Activated CD8-positive, alpha-beta memory T cell treated with anti-CD3 and anti-CD28 coated beads, Interleukin-2, amount 10 ng/mL, durations not matched to agents 7 days and 5 days (primary cell): Measurements from ENCODE around the gene ISG20. TPM values are rescaled to one million over a fixed set of nuclear protein-coding genes. Genes with fewer than 3 reads are reported as not detected.
"Not testable (repeated sequence)": the region's sequence is repeated elsewhere in the genome, so short reads cannot be mapped to it uniquely, and the experiment has no call there.

Experiments
- ATAC-seq: fragments of 150-1000 bp; cut with Tn5 transposase; one replicate; pipeline ENCODE4 v1.10.0; 2021; ENCODE audit warnings: moderate library complexity
- CTCF ChIA-PET: fragments of 350-600 bp; sonication (Branson Sonifier 250); formaldehyde crosslinking; loops from one replicate; lab custom pipeline; 2021; ENCODE audit warnings: antibody characterized with exemption; lab: Charles Lee
- DNase-seq: peaks from one replicate; pipeline ENCODE4 v3.0.0-alpha.2; 2020
- H3K27ac Mint-ChIP-seq: one replicate; pipeline ENCODE4 v1.8.0; 2021; ENCODE audit warnings: mild to moderate bottlenecking, mixed read lengths
- H3K27me3 Mint-ChIP-seq: one replicate; pipeline ENCODE4 v1.8.0; 2021; ENCODE audit warnings: mixed read lengths
- H3K36me3 Mint-ChIP-seq: one replicate; pipeline ENCODE4 v1.8.0; 2021; ENCODE audit warnings: mild to moderate bottlenecking, mixed read lengths
- H3K4me1 Mint-ChIP-seq: one replicate; pipeline ENCODE4 v1.8.0; 2021; ENCODE audit warnings: mixed read lengths
- H3K4me3 Mint-ChIP-seq: one replicate; pipeline ENCODE4 v1.8.0; 2021; ENCODE audit warnings: mild to moderate bottlenecking, moderate library complexity, mixed read lengths
- H3K9me3 Mint-ChIP-seq: one replicate; pipeline ENCODE4 v1.8.0; 2022; ENCODE audit warnings: low read depth, mixed read lengths
- total RNA-seq, 2 experiments: library from RNA; stranded (reverse); gene quantifications; one replicate each; pipeline ENCODE4 v1.2.3, GENCODE V29; 2021

Gene ISG20
- total RNA-seq, 2 experiments from 2014 or later = 155 to 379 TPM

GRCh38 chr15:88632797-88633196, 6.0 kb upstream of the ISG20 start:
- not testable (repeated sequence) for ATAC-seq, H3K4me3 Mint-ChIP-seq, H3K27me3 Mint-ChIP-seq, DNase-seq, H3K9me3 Mint-ChIP-seq
- CTCF ChIA-PET = interaction anchor here (1.0 to 2.6 kb wide), 2 partner anchors 9 to 166 kb away, joined by 3 to 8 read pairs; partner anchors contain the start of genes MRPL46 and MRPS11
- Mint-ChIP-seq H3K27ac (peak overlapping the region; percentile 99), H3K36me3 (peaks cover 63% of the 10 kb centered on the region), H3K4me1 (peaks cover 89% of the 10 kb centered on the region)

DNA sequence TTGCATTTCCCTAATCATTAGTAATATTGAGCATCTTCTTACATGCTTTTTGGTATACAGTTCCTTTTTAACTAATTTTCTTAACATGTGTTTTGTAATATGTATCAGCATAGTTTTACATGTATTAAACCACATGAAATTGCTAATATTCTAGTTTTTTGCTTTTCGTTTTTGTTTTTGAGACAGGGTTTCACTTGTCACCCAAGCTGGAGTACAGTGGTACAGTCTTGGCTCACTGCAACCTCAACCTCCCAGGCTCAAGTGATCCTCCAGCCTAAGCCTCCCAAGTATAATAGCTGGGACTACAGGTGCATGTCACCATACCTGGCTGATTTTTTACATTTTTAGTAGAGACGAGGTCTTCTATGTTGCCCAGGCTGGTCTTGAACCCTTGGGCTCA, 4.4 kb upstream of the ISG20 start:
- H3K27me3 Mint-ChIP-seq = no peaks in the 10 kb centered on the region
- no peak for DNase-seq
- H3K36me3 Mint-ChIP-seq = peaks cover 57% of the 10 kb centered on the region
- peaks cover 83% of the 10 kb centered on the region for H3K4me1 Mint-ChIP-seq
- no peak for ATAC-seq
- H3K9me3 Mint-ChIP-seq = no peaks in the 10 kb centered on the region
- H3K4me3 Mint-ChIP-seq = no peak overlapping the region
- CTCF ChIA-PET = interaction anchor here (1.3 to 2.9 kb wide), 3 partner anchors 10 to 30 kb away, joined by 3 to 34 read pairs (median 10); partner anchors contain the start of gene AEN
- H3K27ac Mint-ChIP-seq = peak overlapping the region; percentile 99

DNA sequence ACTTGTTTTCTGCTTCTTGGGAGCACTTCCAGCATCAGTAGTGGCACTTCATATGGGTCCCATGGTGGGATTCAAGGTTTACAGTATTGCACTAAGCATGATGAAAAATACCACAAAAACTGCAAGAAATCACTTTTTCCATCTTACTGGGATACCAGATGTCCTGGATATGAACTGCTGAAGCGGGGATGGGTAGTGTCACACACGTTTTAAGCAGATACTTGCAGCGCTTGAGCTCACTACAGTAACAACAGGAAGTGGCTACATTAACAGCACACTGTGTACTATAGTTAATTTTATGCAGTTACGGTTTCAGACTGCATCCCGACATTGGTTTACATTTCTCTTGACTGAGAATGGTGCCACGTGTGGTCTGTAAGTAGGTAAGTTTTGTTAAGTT, 3.5 kb upstream of the ISG20 start:
- ATAC-seq (peak; percentile 26), DNase-seq (peak; percentile 73)
- Mint-ChIP-seq H3K27ac (peak overlapping the region; percentile 99), H3K4me1 (peaks cover 81% of the 10 kb centered on the region), H3K4me3 (peak overlapping the region; percentile 69), H3K9me3 (no peaks in the 10 kb centered on the region), H3K36me3 (peaks cover 57% of the 10 kb centered on the region), H3K27me3 (no peaks in the 10 kb centered on the region)
- CTCF ChIA-PET = interaction anchor here (1.2 to 2.9 kb wide), 4 partner anchors 9 to 269 kb away, joined by 4 to 34 read pairs (median 8); partner anchors contain the start of gene AEN

DNA sequence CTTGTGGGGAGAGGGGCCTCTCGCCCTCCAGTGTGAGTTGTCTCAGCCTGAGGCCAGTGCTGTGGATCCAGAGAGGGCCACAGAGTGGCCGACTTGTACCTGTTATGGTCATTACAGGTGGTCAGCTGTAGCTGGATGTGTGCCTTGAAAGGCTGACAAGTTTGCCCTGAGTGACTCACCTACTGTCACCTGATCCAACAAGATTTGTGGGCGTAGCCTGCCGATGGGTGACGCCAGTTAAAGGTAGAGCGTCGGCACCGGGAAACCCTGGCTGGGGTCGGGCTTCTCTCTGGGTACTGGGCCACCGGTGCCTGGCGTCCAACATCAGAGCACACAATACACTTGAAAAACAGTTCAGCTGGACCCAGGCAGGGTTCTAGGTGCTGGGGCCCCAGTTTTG, 2.8 kb upstream of the ISG20 start:
- ATAC-seq = peak; percentile 6
- Mint-ChIP-seq H3K27me3 (no peaks in the 10 kb centered on the region), H3K9me3 (no peaks in the 10 kb centered on the region), H3K4me3 (peak overlapping the region; percentile 69), H3K27ac (peak overlapping the region; percentile 99), H3K36me3 (peaks cover 54% of the 10 kb centered on the region), H3K4me1 (peaks cover 76% of the 10 kb centered on the region)
- CTCF ChIA-PET = interaction anchor here (1.2 to 2.9 kb wide), 4 partner anchors 10 to 269 kb away, joined by 4 to 34 read pairs (median 8); partner anchors contain the start of gene AEN
- DNase-seq = peak; percentile 85

DNA sequence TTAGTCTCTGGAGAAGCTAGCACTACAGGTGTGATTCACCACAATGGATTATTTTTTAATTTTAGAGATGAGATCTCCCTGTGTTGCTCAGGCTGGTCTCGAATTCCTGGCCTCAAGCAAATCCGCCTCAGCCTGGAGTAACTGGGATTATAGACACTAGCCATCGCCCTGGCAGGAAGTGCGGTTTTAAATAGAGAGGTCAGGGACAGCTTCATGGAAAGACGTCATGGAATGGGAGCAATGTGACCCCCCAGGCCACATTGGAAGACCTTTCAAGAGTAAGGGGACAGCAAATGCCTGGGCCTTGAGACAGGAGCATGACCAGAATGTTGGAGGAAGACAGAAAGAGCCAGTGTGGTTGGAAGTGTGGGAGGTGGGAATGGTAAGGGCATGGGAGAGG, 2.2 kb upstream of the ISG20 start:
- Mint-ChIP-seq H3K4me3 (peak overlapping the region; percentile 94), H3K36me3 (peaks cover 52% of the 10 kb centered on the region), H3K9me3 (no peaks in the 10 kb centered on the region), H3K27me3 (no peaks in the 10 kb centered on the region), H3K27ac (peak overlapping the region; percentile 99), H3K4me1 (peaks cover 76% of the 10 kb centered on the region)
- DNase-seq (no peak), ATAC-seq (no peak)
- CTCF ChIA-PET = interaction anchor here (1.5 to 2.9 kb wide), 2 partner anchors 10 to 12 kb away, joined by 4 to 34 read pairs; no protein-coding TSS in a partner anchor

DNA sequence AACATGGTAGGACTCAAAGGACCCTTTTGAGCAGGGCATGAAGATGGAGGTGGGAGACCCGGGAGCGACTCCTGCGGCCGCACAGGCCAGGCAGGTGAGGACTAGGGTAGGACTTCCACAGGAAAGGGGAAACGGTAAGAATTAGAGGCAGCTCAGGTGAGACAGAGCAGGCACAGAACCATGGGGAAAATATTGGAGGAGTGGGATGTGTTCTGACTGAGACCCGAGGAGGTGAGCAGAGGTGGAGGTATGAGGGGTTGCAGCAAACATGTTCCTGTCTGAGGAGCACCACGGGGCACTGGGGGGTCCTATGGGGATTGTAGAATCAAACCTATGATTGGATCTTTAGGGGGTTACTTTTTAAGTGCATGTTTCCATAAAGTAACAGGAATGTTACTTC, 1.4 kb upstream of the ISG20 start:
- ATAC-seq (no peak), DNase-seq (no peak)
- Mint-ChIP-seq H3K27me3 (no peaks in the 10 kb centered on the region), H3K27ac (peak overlapping the region; percentile 99), H3K36me3 (peaks cover 51% of the 10 kb centered on the region), H3K9me3 (no peaks in the 10 kb centered on the region), H3K4me3 (peak overlapping the region; percentile 94), H3K4me1 (peaks cover 75% of the 10 kb centered on the region)
- CTCF ChIA-PET = no interaction called here

DNA sequence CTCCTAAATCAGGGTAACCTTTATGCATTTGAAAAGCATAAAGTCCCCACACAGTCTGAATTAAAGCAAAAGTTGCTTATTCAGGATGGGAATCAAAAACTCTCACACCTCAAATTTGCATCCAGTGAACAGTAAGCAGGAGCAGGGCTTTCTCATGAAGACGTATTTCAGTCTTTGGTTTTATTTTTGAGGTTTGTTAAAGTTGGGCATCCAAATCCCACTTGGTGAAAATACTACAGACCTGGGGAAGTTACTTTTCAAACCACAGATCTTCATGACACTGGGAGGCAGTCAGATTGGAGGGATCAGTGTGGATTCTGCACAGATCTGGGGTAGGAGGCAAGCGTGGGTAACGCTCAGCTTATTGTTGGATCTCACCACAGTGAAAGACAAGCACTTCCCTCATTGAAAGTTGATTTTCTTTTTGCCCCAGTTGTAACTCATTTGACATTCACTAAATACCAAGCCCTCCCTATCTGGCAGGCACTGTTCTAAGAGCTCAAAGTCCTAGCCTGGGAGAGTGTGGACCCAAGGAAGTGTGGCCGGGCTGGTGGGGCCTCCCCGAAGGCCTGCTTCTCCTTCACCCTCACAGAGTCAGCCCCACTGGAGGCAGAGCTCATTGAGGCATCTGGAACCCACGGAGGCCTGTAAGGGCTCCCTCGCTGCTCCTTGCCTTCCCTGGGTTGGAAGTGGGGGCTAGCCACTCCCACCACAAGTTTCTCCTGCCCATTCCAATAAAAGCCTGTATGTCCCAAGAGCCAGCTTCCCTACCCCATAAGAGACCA, 783 bp upstream of the ISG20 start:
- H3K4me3 Mint-ChIP-seq = peak overlapping the region; percentile 94
- H3K27me3 Mint-ChIP-seq = no peaks in the 10 kb centered on the region
- H3K27ac Mint-ChIP-seq = peak overlapping the region; percentile 99
- H3K9me3 Mint-ChIP-seq = no peaks in the 10 kb centered on the region
- peaks cover 74% of the 10 kb centered on the region for H3K4me1 Mint-ChIP-seq
- H3K36me3 Mint-ChIP-seq = peaks cover 51% of the 10 kb centered on the region
- ATAC-seq (no peak), DNase-seq (no peak)
- CTCF ChIA-PET = interaction anchor here (0.8 to 1.6 kb wide), 7 partner anchors 9 to 170 kb away, joined by 3 to 8 read pairs (median 4); partner anchors contain the start of genes MRPL46 and MRPS11

DNA sequence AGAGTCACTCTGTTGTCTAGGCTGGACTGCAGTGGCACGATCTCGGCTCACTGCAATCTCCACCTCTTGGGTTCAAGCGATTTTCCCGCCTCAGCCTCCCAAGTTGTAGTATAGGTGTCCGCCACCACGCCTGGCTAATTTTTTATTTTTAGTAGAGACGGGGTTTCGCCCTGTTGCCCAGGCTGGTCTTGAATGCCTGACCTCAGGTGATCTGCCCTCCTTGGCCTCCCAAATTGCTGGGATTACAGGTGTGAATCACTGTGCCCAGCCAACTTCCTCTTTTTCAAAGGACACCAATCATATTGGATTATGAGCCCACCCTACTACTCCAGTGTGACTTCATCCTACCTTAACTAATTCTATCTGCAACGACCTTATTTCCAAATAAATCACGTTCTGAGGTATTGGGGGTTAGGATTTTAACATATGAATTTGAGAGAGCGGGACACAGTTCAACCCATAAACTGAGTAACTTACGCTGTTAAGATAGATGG, 3.2 kb downstream of the ISG20 start:
- CTCF ChIA-PET = interaction anchor here (1.6 to 1.8 kb wide), 2 partner anchors 17 to 60 kb away, joined by 3 to 4 read pairs; no protein-coding TSS in a partner anchor

DNA sequence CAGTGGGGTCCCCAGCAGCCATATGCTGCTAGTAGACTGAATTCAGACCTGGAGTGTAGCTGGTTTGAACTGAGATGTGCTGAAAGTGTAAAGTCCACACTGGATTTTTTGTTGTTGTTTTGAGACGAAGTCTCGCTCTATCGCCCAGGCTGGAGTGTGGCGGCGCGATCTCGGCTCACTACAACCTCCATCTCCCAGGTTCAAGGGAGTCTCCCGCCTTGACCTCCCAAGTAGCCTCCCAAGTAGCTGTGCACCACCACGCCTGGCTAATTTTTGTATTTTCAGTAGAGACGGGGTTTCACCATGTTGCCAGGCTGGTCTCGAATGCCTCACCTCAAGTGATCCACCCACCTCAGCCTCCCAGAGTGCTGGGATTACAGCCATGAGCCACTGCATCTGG, 3.7 kb downstream of the ISG20 start:
- not testable (repeated sequence) for ATAC-seq, H3K9me3 Mint-ChIP-seq, H3K27me3 Mint-ChIP-seq, DNase-seq, H3K27ac Mint-ChIP-seq
- CTCF ChIA-PET = interaction anchor here (0.8 to 1.8 kb wide), 3 partner anchors 18 to 59 kb away, joined by 3 to 4 read pairs (median 3); partner anchors contain the start of gene AEN
- Mint-ChIP-seq H3K4me3 (peak overlapping the region; percentile 39), H3K4me1 (peaks cover 70% of the 10 kb centered on the region), H3K36me3 (peaks cover 60% of the 10 kb centered on the region)

More for the DNA sequence above, 3.2 kb downstream of the ISG20 start:
- no peaks in the 10 kb centered on the region for H3K27me3 Mint-ChIP-seq
- H3K27ac Mint-ChIP-seq = peak overlapping the region; percentile 47
- no peak for DNase-seq
- peaks cover 71% of the 10 kb centered on the region for H3K4me1 Mint-ChIP-seq
- H3K36me3 Mint-ChIP-seq = peaks cover 63% of the 10 kb centered on the region
- peak overlapping the region; percentile 39 for H3K4me3 Mint-ChIP-seq
- H3K9me3 Mint-ChIP-seq = no peaks in the 10 kb centered on the region
- no peak for ATAC-seq

DNA sequence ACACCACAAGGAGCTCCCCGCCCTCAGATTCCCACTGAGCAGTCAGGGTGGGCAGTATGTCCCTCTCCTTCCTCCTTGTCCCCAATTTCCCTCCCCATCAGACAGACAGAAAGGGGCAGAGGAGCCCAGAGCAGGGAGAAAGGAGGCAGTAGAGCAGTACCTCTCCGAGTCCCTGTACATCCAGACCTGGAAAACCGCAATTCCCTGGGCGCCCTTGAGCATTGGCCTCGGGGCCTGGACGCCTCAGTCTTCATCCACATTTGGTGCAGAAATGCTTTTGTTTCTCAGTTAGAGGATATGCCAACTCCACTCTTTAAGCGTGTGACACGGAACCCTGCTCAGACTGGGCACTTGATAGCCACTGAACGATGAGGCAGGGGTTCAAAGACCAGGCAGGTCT, 5.9 kb downstream of the ISG20 start:
- Mint-ChIP-seq H3K27me3 (no peaks in the 10 kb centered on the region), H3K4me1 (peaks cover 78% of the 10 kb centered on the region), H3K27ac (peak overlapping the region; percentile 40), H3K4me3 (no peak overlapping the region), H3K36me3 (peaks cover 68% of the 10 kb centered on the region), H3K9me3 (no peaks in the 10 kb centered on the region)
- CTCF ChIA-PET = interaction anchor here (2.6 kb wide), 1 partner anchor 20 kb away, joined by 12 read pairs; no protein-coding TSS in a partner anchor
- no peak for DNase-seq
- ATAC-seq = no peak

DNA sequence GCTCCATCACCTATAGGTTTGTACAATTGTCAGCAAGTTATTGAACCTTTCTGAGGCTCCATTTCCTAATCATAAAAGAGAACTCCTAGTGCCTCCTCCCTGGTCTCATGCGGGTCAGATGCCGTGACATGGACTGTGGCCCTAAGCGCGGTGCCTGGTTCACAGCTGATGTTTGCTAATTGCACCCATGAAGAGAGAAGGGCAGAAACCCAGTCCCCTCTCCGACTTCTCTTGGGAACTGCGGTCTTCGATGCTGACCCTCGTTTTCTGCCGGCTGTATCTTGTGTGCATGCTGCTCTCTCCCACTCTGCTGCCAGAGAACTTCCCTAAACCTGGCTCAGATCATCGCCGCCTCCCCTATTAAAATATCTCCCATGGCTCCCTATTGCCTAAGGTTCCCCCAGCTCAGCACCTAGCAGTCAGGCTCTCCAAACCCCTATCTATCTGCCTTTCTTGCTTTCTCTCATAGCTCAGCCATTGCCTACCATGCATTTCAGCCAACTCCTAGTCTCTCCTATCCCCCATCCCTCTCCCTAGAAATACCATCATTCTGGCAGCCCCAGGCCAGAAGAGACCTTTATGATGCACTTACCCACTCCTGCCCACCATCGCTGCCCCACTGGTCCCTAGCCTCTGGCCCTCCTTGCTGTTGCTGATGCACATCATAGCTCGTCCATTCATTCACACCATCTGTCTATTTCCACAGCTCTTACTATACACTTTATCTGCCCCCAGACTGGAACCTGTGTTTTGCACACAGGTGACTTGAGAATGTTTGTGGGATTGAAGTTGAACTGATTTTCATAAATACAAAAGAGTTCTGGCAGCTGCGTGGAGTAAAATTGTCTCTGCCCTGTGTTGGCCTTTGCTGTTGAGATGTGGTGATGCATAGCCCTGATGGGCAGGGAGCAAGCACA, 6.6 kb downstream of the ISG20 start:
- no peaks in the 10 kb centered on the region for H3K27me3 Mint-ChIP-seq
- H3K36me3 Mint-ChIP-seq = peaks cover 62% of the 10 kb centered on the region
- no peak overlapping the region for H3K4me3 Mint-ChIP-seq
- no peaks in the 10 kb centered on the region for H3K9me3 Mint-ChIP-seq
- ATAC-seq = no peak
- H3K27ac Mint-ChIP-seq = peak overlapping the region; percentile 31
- H3K4me1 Mint-ChIP-seq = peaks cover 74% of the 10 kb centered on the region
- no peak for DNase-seq
- CTCF ChIA-PET = interaction anchor here (0.7 to 2.6 kb wide), 2 partner anchors 21 to 234 kb away, joined by 3 to 12 read pairs; no protein-coding TSS in a partner anchor

GRCh38 chr15:88646088-88646405, 7.2 kb downstream of the ISG20 start:
- no peak overlapping the region for H3K4me3 Mint-ChIP-seq
- H3K36me3 Mint-ChIP-seq = peaks cover 63% of the 10 kb centered on the region
- peaks cover 73% of the 10 kb centered on the region for H3K4me1 Mint-ChIP-seq
- H3K27me3 Mint-ChIP-seq = no peaks in the 10 kb centered on the region
- peak overlapping the region; percentile 31 for H3K27ac Mint-ChIP-seq
- CTCF ChIA-PET = interaction anchor here (2.6 kb wide), 1 partner anchor 22 kb away, joined by 12 read pairs; no protein-coding TSS in a partner anchor
- ATAC-seq (no peak), DNase-seq (no peak)
- no peaks in the 10 kb centered on the region for H3K9me3 Mint-ChIP-seq
